Vagina (tissue), 2 donors: ENCODE data around the gene PBRM1. TPM values are rescaled to one million over a fixed set of nuclear protein-coding genes. Genes with fewer than 3 reads are reported as not detected.

Source experiments
- DNase-seq, 2 donors: peaks; one replicate each; pipeline ENCODE4 v3.0.0-alpha.2; 2017; ENCODE audit errors: extremely low spot score in 2 of 2
- H3K27ac ChIP-seq: fragments of 200-600 bp; sonication (generic); one replicate; pipeline ENCODE4 v1.5.1; 2019
- H3K27me3 ChIP-seq: fragments of 200-600 bp; sonication (generic); one replicate; pipeline ENCODE4 v1.5.1; 2019
- H3K36me3 ChIP-seq, 2 donors: fragments of 200-600 bp; sonication (generic); one replicate each; pipeline ENCODE4 v1.5.1; 2017 to 2019
- H3K4me1 ChIP-seq: fragments of 200-600 bp; sonication (generic); one replicate; pipeline ENCODE4 v1.5.1; 2019
- H3K4me3 ChIP-seq, 2 donors: fragments of 200-600 bp; sonication (generic); 1 replicate in 1 of 2; 2 replicates in 1 of 2; pipeline ENCODE4 v1.5.1; 2016 to 2019
- H3K9me3 ChIP-seq: fragments of 200-600 bp; sonication (generic); one replicate; pipeline ENCODE4 v1.5.1; 2019
- CTCF ChIP-seq, 3 experiments: fragments of 450-650 bp in 2 of 3; fragments of 200-600 bp in 1 of 3; sonication (generic) in 1 of 3; IDR thresholded peaks; one replicate each; pipeline ENCODE4 v1.5.1; 2017 to 2019; ENCODE audit warnings: antibody characterized with exemption in 3 of 3, mild to moderate bottlenecking in 2 of 3, moderate library complexity in 2 of 3
- POLR2A ChIP-seq, 2 donors: fragments of 450-650 bp; IDR thresholded peaks; one replicate each; pipeline ENCODE4 v1.6.1; 2017; ENCODE audit warnings: antibody characterized with exemption in 2 of 2, mild to moderate bottlenecking in 2 of 2, moderate library complexity in 2 of 2
- POLR2AphosphoS5 ChIP-seq, 2 donors: sonication (generic); formaldehyde crosslinking; IDR thresholded peaks; one replicate each; pipeline ENCODE4 v1.9.0; 2017; ENCODE audit warnings: antibody characterized with exemption in 2 of 2, mild to moderate bottlenecking in 2 of 2, low read depth in 1 of 2; ENCODE audit not compliant: insufficient read depth in 1 of 2
- intact Hi-C: fragments of 100-400 bp; cut with DNase I; formaldehyde crosslinking; loops from one replicate; pipeline ENCODE4 v1.15.1; 2023
- total RNA-seq: library from RNA; depleted of rRNA; stranded (reverse); fragments of >200 nt; gene quantifications from one replicate; pipeline ENCODE4 v1.2.3, GENCODE V29; 2016

PBRM1 gene
- total RNA-seq, 1 donor from 2014 or later, result 64.6 TPM

GRCh38 chr3:52504977-52505376 is 180.7 kb downstream of the PBRM1 start:
- no peak for DNase-seq
- Histone ChIP-seq H3K27ac (no peak overlapping the region), H3K4me1 (no peaks in the 10 kb centered on the region), H3K4me3 (no peak overlapping the region), H3K27me3 (no peaks in the 10 kb centered on the region), H3K9me3 (no peaks in the 10 kb centered on the region), H3K36me3 (no peaks in the 10 kb centered on the region)
- intact Hi-C loops, result no loop called here
- TF ChIP-seq POLR2AphosphoS5 (IDR thresholded peaks at IDR 0.05; ENCODE audit: insufficient read depth in 1 of 2, low read depth in 1 of 2) (no peak), CTCF (IDR thresholded peaks at IDR 0.05) (no peak)

GRCh38 chr3:52503788-52504424 is 181.8 kb downstream of the PBRM1 start:
- no peak for TF ChIP-seq CTCF (IDR thresholded peaks at IDR 0.05)
- no peak for TF ChIP-seq POLR2AphosphoS5 (IDR thresholded peaks at IDR 0.05; ENCODE audit: insufficient read depth in 1 of 2, low read depth in 1 of 2)
- no peak for TF ChIP-seq POLR2A (IDR thresholded peaks at IDR 0.05)
- H3K27me3 ChIP-seq, result no peaks in the 10 kb centered on the region
- no peak overlapping the region for H3K4me3 ChIP-seq
- no peaks in the 10 kb centered on the region for H3K4me1 ChIP-seq
- intact Hi-C loops, result no loop called here
- no peak for DNase-seq
- no peak overlapping the region for H3K27ac ChIP-seq
- H3K9me3 ChIP-seq, result no peaks in the 10 kb centered on the region
- H3K36me3 ChIP-seq, result no peaks in the 10 kb centered on the region

GRCh38 chr3:52502808-52503350 is 182.8 kb downstream of the PBRM1 start:
- DNase-seq, result no peak
- intact Hi-C loops, result no loop called here

GRCh38 chr3:52502001-52502400 is 183.7 kb downstream of the PBRM1 start:
- no peak for TF ChIP-seq POLR2AphosphoS5 (IDR thresholded peaks at IDR 0.05; ENCODE audit: insufficient read depth in 1 of 2, low read depth in 1 of 2)
- TF ChIP-seq POLR2A (IDR thresholded peaks at IDR 0.05), result no peak
- TF ChIP-seq CTCF (IDR thresholded peaks at IDR 0.05), result no peak
- Histone ChIP-seq H3K4me3 (no peak overlapping the region), H3K27me3 (no peaks in the 10 kb centered on the region), H3K27ac (no peak overlapping the region), H3K4me1 (peaks cover 15% of the 10 kb centered on the region), H3K9me3 (no peaks in the 10 kb centered on the region), H3K36me3 (no peaks in the 10 kb centered on the region)
- intact Hi-C loops, result no loop called here
- DNase-seq, result no peak

More at GRCh38 chr3:52502808-52503350, 182.8 kb downstream of the PBRM1 start:
- H3K27ac ChIP-seq, result no peak overlapping the region
- H3K27me3 ChIP-seq, result no peaks in the 10 kb centered on the region
- no peaks in the 10 kb centered on the region for H3K9me3 ChIP-seq
- H3K4me1 ChIP-seq, result peaks cover 10% of the 10 kb centered on the region
- no peak overlapping the region for H3K4me3 ChIP-seq
- no peaks in the 10 kb centered on the region for H3K36me3 ChIP-seq
- no peak for TF ChIP-seq CTCF (IDR thresholded peaks at IDR 0.05)
- no peak for TF ChIP-seq POLR2AphosphoS5 (IDR thresholded peaks at IDR 0.05; ENCODE audit: insufficient read depth in 1 of 2, low read depth in 1 of 2)
- TF ChIP-seq POLR2A (IDR thresholded peaks at IDR 0.05), result no peak

- Histone ChIP-seq H3K4me3 (no peak overlapping the region), H3K9me3 (no peaks in the 10 kb centered on the region), H3K36me3 (no peaks in the 10 kb centered on the region), H3K27me3 (no peaks in the 10 kb centered on the region), H3K27ac (no peak overlapping the region), H3K4me1 (peaks cover 22% of the 10 kb centered on the region)
- no peak for DNase-seq
- intact Hi-C loops, result no loop called here
- TF ChIP-seq POLR2A (IDR thresholded peaks at IDR 0.05), result no peak
- no peak for TF ChIP-seq CTCF (IDR thresholded peaks at IDR 0.05)
- TF ChIP-seq POLR2AphosphoS5 (IDR thresholded peaks at IDR 0.05; ENCODE audit: insufficient read depth in 1 of 2, low read depth in 1 of 2), result no peak
Measured at GRCh38 chr3:52501046-52501445, 184.7 kb downstream of the PBRM1 start.
